GM18951 (cell line): ENCODE results near the gene NFATC1.

Source experiments
- POLR2A ChIP-seq: IDR thresholded peaks from 4 replicates; pipeline ENCODE4 v1.6.1; 2011; ENCODE audit warnings: mild to moderate bottlenecking; ENCODE audit not compliant: insufficient read length, insufficient read depth; ENCODE audit errors: extremely low read depth
- in situ Hi-C: fragments of 300-500 bp; cut with MboI; formaldehyde crosslinking; loops from one replicate; pipeline ENCODE4 v1.12.0; 2022; ENCODE audit warnings: low sequenced_read_pairs, mixed read lengths, inconsistent platforms; ENCODE audit not compliant: unreplicated experiment

NFATC1 gene

DNA sequence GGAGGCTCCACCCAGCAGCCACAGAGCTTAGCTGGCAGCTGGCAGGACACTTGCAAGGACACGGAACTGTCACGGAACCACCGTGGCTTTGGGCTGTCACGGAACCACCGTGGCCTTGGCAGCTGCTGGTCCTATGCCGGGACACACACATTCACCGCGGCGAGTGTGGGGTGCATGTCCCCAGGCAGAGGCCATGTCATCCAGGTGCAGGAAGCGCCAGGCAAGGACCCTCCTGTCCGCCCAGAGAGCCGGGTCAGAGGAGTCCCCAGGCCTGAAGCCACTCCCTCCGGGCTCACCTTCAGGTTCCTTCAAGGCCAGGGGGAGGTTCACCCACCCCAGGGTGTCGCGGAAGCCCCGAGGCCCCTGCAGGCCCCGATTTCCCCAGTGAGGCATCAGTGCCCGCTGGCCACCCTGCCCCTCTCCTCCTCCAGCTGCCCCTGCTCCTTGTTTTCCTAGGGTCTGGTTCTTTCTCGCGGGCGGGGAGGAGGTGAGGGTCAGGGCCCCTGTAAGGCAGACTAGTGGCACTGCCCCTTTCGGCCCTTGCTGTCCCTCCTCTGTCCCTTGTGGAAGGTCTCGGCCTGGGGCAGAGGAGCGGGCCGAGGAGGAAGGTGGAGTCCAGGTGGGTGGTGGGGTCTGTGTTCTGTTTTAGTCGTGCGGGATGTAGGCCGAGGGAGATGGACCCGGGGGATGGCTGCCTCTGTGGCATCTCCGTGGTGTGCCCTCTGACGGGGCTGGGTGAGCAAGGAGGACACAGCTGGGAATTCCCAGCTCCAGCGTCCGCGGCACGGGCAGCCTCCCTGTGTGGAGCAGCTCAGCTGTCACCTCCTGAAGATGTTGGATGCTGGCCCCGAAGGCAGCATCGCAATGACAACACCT, 60.6 kb downstream of the NFATC1 start:
- no peak for TF ChIP-seq POLR2A
- in situ Hi-C loops, result no loop called here

DNA sequence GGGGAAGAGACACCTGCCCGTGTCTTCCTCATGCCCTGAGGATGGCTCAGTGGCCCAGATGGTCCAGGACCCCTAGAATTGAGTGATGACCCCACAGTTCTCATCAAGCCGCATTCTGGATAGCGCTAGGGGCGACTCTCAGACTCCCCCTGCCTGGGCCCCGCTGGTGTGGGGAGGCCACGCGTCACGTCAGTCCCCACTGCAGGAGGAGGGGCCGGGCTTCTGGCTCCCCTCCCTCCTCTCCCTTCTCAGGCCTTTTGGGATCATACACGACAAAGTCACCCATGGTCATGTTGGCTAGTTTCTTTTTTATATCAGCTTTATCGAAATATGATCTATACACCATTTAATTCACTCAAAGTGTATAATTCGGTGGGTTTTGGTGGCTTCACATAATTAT, 61.5 kb downstream of the NFATC1 start:
- TF ChIP-seq POLR2A, result no peak
- in situ Hi-C loops, result no loop called here

DNA sequence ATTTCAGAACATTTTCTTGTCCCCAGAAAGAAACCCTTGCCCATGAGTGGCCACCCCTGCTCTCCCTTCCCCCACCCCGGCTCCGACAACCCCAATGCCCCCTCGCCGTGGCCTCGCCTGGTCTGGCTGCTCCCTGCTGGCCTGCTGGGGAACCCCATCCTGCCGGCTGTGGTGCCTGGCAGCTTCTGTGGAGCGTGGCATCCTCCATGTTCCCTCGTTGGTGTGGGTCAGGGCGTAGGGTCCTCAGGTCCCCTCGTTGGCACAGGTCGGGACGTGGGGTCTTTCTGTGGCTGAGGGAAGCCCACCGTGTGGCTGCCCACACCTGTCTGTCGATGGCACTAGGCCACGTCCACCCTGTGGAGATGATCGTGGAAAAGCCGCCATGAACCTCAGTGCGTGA, 61.9 kb downstream of the NFATC1 start:
- in situ Hi-C loops, result no loop called here
- no peak for TF ChIP-seq POLR2A

GRCh38 chr18:79458131-79458838, 62.6 kb downstream of the NFATC1 start:
- in situ Hi-C loops, result no loop called here
- TF ChIP-seq POLR2A, result no peak

DNA sequence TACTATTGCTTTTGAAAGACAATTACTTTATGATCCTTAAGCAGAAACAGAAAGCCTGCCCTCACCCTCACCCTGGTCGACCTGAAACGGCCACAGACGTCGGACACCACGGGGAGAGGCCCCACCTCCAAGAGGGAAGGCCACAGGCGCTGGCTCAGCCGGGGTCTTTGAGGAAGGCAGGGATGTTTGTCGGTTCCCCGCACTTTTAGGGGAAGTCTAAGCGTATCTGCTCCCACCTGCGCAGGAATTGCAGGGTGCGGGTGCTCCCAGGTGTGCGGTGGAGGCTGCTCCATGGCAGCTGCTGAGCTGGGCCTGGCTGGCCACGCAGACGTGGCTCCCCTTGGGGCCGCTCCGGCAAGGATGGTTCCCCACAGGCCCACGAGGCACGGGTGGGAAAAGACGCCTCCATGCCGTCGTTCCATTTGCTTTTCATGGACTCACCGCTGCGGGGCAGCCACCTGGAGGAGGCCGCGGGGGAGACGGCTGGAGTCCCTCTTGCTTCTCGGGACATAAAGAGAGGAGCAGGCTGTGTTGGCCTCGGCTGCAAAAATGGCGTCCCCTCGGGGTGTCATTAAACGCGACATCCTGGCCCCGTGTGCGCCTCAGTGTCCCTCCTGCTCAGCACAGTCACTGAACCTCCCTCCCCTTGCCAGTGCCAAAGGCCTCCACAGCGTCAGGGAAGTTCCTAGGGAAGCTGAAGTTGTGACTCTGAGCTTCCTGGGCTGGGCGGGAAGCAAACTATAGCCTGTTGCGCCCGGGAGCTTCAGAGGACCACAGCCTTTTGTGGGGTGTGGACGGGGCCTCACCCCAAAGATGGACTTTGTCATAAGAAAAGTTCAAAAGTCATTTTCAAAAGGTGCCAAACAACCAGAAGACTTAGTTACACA, 63.4 kb downstream of the NFATC1 start:
- in situ Hi-C loops, result no loop called here
- TF ChIP-seq POLR2A, result no peak

- no peak for TF ChIP-seq POLR2A
- in situ Hi-C loops, result no loop called here
Measured at GRCh38 chr18:79459946-79460480, 64.3 kb downstream of the NFATC1 start.

DNA sequence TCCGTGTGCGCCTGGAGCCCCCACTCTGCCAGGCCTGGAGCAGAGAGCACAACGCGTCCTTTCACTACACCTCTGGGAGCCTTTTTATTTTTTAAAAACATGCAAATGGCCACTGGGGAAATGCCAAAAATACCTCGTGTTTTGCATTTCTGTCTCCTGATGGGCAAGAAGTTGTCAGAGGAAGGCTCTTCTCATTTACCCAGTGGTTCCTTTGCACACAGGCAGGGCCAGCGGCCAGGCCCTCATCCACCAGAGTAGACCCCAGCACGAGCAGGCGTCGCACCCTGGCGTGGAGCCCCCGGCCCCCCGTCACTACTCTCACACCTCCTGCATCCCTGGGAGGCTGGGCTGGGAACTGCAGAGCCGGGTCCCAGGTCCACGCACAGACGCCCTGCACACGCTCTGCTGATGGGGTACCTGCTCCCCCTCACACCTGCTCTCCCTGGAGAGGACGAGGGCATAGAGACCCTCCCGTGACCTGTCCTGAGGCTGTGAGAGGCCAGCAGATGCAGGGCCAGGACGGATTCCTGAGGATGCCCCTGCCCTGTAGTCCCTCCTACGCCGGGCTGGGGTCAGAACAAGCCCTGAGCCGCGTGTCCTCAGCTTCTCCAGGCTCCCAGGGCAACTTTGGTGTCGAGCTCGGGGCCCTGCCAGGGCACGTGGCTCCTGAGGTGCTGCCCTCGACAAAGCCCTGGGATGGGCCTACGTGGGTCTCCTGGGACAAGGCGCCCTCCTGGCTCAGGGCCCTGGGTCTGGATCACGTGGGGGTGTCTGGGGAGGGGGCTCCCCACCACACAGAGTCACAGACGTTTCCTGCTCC, 65.0 kb downstream of the NFATC1 start:
- peak; percentile 67 for TF ChIP-seq POLR2A
- in situ Hi-C loops, result no loop called here

- in situ Hi-C loops, result no loop called here
Measured at GRCh38 chr18:79461627-79462026, 65.9 kb downstream of the NFATC1 start.

DNA sequence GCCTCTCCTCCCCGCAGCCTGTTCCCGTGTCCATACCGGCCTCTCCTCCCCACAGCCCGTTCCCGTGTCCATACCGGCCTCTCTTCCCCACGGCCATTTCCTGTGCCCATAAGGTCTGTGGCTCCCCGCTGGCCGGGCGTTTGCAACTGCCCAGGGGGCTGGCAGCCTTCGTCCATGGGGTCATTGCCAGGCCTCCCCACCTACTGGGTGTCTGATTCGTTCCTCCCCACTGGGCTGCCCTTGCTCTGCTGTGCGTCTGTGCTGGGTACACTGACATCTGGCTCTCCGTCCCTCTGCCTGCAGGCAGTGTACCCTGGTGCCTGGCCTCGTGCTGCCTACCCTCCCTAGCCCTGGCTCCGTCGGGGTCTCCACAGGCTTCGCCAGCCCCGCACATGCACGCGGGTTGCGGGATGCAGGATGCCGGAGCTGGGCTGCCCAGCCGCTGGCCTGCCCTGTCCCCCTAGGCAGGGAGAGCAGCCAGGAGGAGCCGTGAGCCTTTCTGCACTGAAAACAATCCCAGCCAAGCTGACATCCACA, 67.8 kb downstream of the NFATC1 start:
- no peak for TF ChIP-seq POLR2A
- in situ Hi-C loops, result no loop called here

More at GRCh38 chr18:79461627-79462026, 65.9 kb downstream of the NFATC1 start:
- no peak for TF ChIP-seq POLR2A

DNA sequence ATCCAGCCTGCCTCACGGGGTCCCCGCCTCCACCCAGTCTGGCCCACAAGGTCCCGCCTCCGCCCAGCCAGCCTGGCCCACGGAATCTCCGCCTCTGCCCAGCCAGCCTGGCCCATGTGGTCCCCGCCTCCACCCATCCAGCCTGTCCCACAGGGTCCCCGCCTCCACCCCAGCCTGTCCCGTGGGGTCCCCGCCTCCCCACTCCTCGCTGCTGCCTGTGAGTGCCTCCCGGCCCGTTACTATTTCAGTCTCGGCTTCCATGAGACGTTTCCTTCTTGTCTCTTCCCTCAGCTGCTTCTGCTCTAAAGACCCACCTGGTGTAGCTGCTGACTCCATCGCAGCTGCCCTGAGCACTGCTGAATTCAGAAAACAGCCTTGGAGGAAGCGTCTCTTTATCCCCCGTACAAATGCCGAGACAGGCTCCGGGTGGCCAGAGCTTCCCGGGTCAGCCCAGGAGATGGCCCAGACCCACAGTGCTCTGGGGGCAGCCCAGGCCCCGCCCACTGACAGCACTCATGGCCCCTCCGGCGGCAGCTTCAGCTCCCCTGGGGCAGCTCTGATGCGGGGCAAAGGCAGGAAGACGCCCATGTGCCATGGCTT, 69.8 kb downstream of the NFATC1 start:
- in situ Hi-C loops, result no loop called here
- peak; percentile 56 for TF ChIP-seq POLR2A

DNA sequence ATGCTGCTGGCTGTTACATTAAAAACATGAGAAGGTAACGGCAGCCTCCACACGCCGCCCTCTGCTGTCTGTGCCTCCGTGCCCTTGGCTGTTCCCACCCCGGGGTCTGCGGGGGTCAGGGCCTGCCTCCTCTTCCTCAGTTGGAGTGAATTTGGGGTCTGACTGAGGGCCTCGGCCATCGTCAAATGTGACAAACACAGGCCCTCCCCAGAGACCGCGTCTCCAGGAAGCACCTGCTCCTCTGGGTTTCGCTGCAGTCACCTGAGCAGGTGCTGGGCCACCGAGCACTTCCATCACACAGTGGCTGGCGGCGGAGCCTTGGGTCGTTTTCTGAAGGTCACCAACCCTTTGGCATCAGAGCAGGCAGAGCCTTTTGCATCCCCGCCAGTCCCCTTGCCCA, 70.9 kb downstream of the NFATC1 start:
- in situ Hi-C loops, result no loop called here

More for the DNA sequence above, 70.9 kb downstream of the NFATC1 start:
- no peak for TF ChIP-seq POLR2A
